SIG-M5 treated with dmso at 0.1 percent for 504 hours (cell line): Measurements from ENCODE around the gene SPAG16.

Source experiments
- DNase-seq: peaks from one replicate; lab custom pipeline; 2025; ENCODE audit not compliant: unreplicated experiment; lab: John Stamatoyannopoulos, UW

Gene SPAG16

DNA sequence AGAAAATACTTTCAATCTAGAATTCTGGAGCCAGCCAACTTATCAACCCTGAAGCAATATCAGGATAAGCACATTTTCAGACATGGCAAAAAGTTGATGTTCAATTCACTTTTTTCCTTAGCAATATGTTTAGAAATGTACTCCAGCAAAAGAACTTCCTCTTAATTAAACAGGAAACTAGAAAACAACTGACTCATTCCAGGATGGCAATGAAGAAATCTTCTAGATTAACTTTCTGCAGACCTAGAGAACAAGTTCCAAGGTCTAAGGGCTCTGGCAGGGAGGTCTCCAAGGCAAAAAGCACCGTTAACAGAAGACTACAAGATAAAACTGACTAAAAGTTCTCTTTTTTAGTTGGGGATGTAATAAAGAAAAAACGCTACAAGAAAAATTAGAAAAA lies 1057.4 kb downstream of the SPAG16 start:
- DNase-seq = peak; percentile 36

DNA sequence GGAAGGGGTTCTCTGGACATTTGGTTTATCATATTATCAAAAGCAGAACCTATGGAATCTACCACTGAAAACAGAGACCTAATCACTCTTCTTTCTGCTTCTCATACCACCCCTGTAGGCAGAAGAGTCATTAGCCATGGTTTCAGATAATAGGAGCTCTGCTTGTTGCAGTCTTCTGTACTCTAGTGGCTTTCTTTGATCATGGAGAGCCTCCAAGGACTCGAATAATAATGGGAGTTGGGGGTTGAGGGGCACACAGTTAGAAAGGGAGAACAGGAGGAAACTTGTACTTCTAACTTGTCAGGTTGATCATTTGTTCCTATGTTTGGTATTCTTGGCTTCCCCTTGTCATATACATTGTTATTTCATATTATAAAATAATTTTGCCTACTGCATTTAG lies 1074.2 kb downstream of the SPAG16 start:
- no peak for DNase-seq

DNA sequence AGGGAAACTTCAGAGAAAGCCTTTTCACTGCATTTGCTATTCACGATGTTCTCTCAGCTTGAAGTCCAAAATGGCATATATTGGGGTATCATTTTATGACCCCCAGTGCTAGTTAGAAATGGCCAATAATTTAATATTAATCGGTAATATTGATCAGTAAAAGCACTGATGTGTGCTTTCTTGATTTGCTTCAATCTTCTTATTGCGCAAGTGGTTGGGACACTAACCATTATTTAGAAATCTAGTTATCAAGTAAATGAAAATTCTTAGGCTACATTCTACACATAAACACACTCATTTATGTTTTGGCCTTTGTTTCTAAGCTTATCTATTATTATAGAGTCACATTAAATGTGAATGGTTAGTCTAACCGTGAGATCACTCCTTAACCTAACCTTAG lies 1076.9 kb downstream of the SPAG16 start:
- no peak for DNase-seq

DNA sequence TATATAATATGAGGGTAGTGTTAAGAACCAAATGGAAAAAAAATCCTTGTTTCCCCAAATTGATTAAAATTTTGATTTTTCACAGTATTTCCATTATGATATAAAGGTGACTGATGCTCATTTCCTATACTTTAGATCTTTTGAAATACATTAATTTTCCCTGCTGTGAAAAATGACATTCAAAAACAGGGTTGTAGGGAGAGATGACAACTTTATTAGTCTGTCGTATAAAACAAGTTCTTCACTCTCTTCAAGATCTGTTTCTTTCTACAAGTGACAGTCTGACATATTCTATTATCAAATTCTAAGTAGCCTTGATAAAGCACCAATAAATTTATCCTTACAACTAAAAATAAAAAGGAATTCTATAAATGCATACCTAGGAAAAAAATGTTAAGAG lies 1081.3 kb downstream of the SPAG16 start:
- no peak for DNase-seq

DNA sequence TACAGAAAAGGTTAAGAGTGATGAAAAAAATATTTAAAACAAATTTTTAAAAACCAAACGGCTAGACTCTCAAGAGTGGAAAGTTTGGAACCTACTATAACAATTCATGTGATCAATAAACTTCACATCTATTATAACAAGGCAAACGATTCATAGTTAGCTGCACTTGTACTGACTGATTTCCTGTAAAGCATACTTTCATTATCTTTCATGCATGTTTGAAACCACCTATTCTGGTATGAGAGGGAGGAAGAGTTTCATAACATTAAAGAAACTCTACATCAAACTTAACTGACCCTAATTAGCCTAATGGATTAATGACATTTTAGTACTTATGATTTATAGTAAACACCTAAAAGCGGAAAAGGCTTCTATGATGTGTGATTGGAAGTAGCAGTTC lies 1082.9 kb downstream of the SPAG16 start:
- no peak for DNase-seq

DNA sequence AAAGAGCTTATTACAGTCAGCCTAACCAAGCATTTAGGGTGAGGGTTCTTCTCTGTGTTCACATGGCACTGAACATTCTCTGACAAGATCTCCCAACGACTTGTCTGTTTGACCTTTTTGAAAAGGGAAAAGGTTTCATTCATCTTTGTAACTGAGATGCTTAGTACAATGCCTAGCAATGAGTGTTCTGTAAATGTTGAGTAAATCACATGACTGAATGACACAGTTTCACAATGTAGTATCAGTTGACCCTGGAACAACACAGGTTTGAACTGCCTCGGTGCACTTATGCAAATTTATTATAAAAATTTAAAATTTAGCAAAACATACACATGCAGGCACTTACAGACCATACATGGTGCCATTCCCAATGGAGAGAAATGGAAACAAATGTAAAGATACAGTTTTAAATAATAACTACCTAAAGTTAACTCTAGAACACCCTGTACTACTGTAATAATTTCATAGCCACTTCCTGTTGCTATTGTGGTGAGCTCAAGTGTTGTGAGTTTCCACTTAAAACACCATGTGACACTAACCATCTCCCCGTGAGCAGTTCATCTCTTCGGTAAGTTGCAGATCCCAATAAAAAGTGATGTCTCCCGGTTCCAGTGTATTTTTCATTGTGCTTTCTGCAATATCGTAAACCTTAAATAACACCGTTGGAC lies 1092.5 kb downstream of the SPAG16 start:
- DNase-seq = no peak

DNA sequence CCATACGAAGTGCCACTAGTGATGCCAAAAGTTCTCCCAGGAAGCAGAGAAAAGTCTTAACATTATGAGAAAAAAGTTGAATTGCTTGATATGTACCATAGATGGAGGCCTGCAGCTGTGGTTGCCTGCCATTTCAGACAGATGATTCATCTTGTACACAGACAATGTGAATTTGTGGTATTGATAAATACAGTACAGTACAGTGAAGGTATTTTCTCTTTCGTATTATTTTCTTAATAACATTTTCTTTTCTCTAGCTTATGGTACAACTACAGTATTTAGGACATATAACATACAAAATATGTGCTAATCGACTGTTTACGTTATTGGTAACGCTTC lies 1093.0 kb downstream of the SPAG16 start:
- no peak for DNase-seq

DNA sequence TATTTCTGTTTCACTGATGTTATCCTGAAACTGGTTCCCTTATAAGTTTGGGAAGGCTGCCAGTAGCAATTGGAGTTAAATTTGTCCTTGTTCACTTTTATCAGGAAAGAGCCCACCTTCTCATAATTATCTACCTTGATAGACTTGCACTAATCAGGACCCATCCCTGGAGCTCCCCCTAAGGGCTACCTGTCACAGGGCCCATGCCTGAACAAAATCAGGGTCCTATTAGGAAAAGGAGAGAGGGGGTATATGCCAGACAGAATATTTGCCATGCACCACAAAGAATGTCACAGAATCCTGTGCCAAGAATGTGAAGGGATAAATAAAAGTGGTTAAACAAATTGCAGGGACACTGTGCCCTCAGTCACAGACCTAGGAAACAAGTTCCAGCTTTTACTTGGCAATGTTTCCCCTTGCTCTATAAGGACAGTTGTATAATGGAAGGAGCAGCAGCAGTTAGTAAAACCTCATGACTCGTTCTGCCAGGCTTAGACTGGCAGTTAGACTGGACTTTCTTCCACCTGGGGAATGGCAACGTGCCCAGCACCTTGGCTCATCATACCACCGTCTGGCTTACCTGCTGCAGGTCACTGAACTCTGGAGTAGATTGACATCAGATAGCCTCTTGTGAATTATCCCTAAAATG lies 1094.3 kb downstream of the SPAG16 start:
- DNase-seq = peak; percentile 23

DNA sequence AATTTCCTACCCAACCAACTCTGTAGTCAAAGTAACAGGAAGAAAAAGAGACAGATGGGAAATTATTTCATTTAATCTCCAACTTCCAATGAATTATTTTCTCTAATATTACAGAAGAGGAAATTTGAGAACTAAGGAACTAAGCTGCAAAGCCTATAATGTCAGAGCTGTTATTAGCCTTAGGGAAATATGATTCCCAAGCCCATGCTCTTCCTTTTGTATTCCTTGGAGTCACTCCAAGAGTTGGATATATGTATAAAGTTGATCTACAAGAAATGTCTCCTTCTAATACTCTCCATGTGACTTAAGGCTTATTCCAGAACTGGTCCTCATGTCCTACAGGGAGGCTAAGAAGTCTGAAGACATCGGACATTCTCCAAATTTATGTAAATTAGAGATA lies 1095.0 kb downstream of the SPAG16 start:
- no peak for DNase-seq

DNA sequence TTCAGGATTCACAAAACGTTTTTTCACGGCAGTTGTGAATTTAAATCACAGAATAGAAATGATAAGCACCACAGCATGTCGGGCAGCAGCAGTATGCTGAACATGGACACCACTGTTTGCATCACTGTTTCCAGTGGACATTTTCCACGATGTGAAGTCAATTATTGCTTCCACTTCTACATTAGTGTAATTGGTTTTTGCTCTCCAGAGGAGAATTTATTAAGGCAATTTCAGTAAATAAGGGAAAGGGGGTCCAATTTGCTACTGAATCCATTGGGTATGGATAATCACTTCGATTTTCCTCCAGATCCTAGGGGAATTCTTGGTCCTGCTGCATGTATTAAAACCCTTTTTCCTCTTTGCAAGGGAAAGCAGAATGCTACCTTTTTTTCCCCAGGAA lies 1096.4 kb downstream of the SPAG16 start:
- DNase-seq = no peak

DNA sequence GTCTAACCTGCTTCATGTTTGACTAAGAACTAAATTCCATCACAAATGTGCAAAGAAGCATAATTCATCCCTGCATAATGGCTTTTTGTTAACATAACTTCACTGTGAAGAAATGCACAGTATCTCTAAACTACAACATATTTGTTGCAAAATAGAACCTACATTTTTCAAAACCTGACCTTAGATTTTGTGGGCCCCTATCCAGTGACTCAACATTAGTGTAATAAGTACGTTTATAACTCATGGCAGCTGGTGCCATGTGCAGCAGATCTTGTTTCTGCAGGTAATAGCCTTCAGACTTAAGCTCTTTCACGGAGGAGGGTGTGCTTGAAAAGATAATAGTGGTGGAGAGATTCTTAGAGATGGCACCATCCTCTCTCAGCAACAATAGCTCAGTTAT lies 1098.0 kb downstream of the SPAG16 start:
- DNase-seq = no peak

DNA sequence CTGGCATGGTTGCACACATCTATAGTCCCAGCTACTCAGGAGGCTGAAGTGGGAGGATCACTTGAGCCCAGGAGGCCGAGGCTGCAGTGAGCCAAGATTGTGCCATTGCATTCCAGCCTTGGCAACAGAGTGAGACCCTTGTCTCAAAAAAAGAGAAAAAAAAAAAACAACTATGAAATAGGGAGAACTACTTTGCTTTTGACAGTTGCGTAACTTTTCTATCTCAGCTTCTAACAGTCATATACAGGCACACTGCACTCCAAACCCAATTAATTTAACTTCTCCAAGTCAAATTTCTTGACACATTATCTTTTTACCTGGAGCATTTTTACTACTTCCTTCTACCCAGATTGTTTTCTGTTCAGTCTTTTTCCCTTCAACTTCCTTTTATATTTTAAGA lies 1102.5 kb downstream of the SPAG16 start:
- no peak for DNase-seq

DNA sequence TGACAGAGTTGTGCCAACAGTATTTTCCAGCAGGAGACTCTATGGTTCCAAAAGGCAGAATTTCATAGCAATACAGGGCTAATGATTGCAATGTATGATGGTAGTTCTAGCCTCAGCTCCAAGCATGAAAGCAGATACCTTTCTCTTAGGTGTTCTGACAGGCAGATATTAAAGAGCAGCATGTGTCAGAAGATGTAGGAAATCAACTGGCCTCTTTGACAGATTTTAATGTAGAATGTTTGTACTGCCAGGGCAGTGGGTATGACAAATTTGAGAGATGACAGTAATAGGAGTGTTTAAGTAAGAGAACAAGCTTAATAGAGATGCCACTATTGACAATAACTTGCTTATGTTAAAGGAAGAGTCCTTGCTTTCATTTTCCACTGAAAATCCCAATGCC lies 1105.1 kb downstream of the SPAG16 start:
- no peak for DNase-seq

DNA sequence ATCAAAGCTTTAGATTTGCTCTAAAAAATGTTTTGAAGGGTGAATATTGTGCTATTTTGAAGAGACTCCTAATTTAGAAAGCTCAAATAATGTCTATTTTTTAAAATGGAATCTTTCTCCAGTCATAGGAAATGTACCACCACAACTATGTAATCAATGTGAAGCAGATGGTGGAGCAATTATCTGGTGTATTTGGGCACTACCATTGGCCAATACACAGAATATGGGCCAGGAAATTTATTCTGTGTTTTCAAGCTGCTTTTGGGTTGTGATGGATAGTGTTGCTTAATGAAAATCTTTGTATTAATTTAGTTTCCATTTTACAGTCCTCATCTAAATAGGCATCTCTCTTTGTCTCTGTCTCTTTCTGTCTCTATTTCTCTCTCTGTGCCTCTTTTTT lies 1109.5 kb downstream of the SPAG16 start:
- no peak for DNase-seq

DNA sequence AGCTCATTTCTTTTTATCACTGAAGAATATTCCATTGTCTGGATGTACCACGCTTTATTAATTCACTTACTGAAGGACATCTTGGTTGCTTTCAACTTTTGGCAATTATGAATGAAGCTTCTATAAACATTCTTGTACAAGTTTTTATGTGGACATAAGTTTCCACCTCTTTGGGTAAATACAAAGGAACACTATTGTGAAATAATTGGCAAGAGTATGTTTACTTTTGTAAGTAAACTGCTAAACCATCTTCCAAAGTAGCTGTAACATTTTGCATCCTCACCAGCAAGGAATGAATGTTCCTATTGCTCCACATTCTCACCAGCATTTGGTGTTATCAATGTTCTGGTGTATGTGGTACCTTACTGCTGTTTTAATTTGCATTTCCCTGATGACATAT lies 1110.8 kb downstream of the SPAG16 start:
- no peak for DNase-seq

DNA sequence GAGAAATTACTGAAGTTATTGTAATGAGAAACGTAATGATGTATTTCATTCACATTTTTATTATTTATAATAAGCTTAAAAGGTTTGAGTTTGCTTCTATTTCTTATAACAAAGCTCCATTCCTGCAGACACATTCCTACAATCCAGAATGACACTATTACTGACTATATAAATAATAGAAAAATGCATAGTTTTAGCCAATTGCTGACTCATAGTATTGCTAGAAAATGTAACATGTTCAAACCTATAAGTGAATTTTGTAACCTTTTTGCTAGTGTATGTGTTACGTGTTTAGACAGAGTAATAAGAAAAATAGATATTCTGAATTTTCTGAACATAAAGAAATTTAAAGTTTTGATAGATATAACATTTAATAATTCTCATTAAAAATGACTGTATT lies 1117.3 kb downstream of the SPAG16 start:
- no peak for DNase-seq

DNA sequence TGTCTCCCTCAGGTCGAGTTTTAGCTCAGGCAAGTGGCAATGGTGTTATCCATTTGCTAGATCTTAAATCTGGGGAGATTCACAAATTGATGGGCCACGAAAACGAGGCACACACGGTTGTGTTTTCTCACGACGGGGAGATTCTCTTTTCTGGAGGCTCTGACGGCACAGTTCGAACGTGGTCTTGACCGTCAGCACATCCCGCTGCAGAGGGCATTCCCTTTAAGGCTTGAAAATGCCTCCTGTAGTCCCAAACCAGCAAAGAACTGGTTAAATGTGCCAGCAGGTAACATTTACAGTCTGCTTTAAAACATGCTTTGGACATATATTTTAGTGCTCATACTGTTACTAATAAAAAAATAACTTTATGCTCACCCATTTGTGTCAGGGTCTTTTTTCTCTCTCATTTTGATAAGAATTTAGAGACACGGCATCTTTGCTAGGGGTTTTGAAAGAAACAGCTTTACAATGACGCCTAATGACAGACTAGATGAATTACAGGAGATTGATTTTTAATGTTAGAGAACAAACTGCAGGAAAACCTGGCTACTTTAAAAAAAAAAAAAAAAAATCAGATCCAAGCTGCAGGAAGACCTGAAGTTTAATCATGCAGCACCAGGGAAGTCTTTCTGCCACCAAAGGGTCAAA lies 1126.0 kb downstream of the SPAG16 start:
- DNase-seq = no peak

DNA sequence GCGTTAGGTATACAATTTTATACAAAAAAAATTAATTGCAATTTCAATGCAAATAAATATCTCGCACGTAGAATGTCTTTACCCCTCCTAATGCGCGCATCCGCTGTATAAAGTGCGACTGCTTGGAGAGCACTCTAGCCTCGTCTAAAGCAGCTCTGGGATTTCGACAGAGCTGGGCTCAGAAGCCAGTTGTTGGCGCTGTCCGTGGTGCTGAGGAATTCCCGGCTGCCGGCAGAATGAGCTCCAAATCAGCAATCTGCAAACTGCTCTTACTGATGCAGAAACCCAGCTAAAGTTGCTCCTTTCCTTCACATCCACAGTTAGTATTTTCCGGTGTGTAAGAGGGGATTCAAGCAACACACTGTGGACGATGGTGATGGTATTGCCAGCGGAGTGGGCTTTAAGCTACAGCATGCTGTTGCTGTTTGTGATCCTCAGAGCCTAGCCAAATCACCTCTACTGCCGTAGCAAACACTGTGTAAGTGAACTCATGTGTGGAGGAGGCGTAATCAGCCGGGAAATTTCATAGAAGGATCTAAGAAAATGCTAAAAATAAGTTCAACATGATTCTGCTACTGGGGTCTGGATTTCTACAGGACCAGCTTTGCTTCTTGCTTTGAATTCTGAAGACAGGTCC lies 1126.8 kb downstream of the SPAG16 start, which contains the start of gene VWC2L:
VWC2L (plus strand) TSS at position 137 of the 637 bp plus-strand sequence. CDS start 3,140 bp downstream, outside the sequence.
- peak; percentile 37 for DNase-seq

DNA sequence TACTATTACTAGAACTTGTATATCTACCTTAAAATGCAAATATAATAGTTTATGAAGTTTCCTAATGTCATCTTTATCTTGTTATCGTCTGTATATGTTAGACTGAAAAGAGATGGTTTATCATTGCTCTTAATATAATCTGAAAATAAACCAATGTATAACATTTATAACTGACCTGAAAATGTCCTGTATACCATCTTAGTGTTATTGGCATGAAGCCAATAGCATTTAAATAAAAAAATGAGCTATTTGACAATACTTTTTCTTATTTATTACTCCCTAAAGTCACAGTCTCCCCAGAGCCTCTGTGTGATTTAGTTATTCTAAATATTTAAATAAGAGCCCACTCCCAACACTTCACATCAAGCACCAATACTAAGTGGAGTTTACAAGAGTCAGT lies 1128.4 kb downstream of the SPAG16 start:
- no peak for DNase-seq

DNA sequence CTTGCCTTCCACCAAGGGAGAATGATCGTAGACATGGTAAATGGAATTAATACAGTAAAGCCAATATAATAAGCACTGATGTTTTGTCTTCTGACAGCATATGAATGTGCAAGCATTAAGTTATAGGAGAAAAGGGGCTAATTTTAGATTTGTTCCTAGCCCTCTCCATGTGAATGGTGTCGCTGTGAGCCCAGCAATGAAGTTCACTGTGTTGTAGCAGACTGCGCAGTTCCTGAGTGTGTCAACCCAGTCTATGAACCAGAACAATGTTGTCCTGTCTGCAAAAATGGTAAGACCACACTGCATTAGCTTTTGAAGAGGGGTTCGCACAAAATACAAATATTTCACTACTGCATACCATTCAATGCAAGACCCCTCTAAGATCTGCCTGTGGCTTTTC lies 1152.2 kb downstream of the SPAG16 start:
- DNase-seq = no peak

DNA sequence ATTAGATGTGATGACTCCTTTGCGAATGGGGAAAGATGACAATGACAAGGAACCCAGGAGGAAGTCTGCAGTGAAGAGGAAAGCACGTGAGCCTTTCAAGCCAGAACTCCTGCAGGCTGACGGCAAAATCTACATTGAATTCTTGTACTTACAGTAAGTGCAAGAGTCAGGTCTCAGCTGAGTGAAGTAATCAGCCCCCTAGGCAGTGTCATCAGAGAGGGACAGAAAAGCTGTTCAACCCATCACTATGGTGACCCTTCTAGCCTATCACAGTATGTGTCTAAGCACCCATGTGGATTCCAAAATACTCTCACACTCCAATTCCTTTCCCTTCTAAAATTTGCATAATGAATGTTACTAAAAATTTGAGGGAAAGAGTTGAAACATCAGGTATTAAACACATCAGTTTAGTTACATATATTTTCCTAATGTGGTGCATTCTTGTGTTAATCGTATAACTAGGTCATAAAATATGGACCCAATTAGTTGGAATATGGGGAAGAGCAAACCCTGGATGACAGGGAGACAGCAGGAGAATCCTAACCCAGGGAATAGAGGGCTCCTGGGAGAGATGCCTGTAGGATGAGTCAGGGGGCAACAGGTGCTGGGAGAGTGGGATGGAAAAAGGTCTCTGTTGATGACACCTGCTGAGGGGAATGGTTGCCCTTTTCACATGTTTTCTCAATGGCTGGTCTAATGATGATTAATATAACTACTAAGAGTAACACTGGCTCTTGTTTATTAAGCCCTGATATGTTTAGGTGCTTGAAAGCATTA lies 1166.0 kb downstream of the SPAG16 start:
- no peak for DNase-seq
